Central memory CD4-positive, alpha-beta T cell (primary cell): ENCODE data around the gene SCRN1.

ENCODE experiments used
- DNase-seq: peaks from one replicate; pipeline ENCODE4 v3.0.0; 2022

Gene SCRN1

DNA sequence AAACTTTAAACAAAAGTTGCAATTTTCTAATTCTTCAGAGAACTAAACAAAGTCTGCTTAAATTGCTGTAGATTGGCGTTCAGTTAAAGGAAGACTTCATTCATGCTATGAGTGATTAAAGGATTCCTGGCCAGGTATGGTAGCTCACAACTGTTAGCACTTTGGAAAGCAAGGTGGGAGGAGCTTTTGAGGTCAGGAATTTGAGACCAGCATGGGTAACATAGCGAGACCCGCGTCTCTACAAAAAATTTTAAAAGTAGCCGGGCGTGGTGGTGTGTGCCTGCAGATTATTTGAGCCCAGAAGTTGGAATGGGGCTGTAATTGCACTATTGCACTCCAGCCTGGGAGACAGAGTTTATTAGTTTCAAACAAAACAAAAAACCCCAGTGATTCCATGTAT is 13.5 kb upstream of the SCRN1 start:
- DNase-seq: no peak

DNA sequence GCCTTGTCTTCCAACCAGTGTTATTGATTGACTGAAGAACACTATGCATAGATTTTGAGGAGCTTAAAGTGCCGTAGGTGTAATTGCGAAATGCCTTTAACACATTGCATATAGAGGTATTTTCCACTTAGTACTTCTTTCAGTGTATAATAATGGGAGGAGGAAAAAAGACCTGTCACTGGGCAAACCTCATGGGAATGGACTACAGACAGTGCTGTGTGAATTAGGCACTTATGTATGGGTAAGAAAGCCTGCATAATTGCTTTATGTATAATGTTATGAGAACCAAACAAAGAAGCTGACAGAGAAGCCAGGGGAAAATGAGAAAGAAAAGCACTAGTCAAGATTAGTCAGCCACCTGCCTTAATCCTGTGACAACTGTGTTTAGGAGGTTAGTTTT is 12.4 kb upstream of the SCRN1 start:
- no peak for DNase-seq

DNA sequence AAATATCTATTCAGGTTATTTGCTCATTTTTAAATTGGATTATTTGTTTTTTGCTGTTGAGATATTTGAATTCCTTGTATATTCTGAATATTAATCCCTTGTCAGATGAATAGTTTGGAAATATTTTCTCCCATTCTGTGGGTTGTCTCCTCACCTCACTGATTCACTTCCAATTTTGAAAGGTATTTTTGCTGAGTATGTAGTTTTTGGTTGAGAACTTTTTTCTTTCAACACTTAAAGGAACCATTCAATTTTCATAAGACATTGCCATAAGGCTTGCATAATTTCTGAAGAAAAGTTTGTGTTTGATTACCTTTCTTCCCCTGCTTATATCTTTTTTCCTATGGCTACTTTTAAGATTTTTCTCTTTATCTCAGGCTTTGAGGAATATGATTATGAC is 8.9 kb upstream of the SCRN1 start:
- no peak for DNase-seq

DNA sequence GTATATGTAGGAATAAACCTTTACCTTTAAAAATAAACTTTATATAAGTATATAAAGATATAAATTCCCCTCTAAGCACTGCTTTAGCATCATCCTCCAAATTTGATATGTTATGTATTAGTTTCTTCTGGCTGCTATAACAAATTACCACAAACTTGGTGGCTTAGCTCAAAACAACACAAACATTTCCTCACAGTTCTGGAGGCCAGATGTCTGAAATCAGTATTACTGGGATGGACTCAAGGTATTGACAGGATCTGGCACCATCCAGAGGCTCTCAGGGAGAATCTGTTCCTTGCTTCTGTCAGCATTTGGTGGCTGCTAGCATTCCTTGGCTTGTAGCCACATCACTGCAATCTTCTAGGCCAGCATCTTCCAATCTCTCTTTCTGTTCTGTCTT is 6.7 kb upstream of the SCRN1 start:
- DNase-seq: no peak

DNA sequence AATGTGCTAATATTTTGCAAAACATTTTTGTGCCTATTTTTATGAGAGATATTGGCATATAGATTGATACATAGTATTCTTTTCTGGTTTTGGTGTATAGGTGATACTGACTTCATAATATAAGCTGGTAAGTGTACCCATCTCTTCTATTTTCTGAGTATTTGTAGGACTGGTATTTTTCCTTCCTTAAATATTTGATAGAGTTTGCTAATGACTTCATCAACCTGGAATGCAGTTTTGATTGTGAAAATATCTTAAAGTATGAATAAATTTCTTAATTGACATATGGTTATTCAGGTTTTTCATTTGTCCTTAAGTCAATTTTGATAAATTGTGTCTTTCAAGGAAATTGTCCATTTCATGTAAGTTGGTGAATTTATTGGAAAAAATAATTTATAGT is 6.1 kb upstream of the SCRN1 start:
- DNase-seq: no peak

DNA sequence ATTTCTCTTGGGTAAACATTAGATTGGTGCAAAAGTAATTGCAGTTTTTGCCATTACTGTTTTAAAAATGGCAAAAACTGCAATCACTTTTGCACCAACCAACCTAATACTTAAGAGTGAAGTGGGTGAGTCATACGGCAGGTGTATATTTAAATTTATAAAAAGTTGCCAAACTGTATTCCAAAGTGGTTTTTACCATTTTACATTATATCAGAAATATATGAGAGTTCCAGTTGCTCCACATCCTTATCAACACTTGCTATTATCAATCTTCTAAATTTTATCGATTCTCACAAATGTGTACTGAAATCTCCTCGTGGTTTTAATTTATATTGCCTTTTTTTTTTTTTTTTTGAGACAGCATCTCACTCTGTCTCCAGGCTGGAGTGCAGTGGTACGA is 3.5 kb upstream of the SCRN1 start:
- DNase-seq: no peak

DNA sequence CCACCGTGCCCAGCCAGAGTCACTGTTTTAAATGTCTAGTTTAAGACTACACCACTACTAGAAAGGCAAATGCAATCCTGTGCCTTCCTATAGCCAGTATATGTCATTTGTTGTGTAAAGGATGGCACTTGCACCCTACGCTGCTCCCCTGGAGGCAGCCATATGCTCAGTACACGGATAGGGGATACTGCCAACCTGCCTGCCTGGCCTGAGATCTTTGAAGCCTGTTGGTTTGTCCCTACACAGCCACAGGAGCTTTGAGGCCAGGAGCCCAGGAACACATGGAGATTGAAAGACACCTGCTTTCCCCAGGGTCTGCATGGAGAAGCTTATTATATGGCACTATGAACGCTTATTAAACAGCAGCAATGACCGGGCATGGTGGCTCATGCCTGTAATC is 2.3 kb upstream of the SCRN1 start:
- DNase-seq: no peak

DNA sequence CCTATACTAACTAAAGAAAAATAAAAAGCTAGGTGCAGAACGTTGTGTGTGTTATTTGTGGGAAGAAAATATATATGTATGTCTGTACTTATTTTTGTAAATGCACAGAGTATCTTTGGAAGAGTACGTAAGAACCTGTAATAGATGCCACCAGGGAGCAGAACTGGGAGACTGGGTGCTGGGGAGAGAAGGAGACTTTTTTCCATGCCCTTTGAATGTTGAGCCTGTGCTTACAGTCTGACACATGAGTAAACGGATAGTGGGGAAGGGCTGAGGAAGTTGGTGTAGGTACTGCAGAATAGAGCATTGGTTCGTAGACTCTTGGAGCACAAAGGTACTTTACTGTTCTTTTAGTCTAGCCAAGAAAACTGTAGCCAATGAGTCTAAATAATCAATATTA is 1.3 kb upstream of the SCRN1 start:
- no peak for DNase-seq

DNA sequence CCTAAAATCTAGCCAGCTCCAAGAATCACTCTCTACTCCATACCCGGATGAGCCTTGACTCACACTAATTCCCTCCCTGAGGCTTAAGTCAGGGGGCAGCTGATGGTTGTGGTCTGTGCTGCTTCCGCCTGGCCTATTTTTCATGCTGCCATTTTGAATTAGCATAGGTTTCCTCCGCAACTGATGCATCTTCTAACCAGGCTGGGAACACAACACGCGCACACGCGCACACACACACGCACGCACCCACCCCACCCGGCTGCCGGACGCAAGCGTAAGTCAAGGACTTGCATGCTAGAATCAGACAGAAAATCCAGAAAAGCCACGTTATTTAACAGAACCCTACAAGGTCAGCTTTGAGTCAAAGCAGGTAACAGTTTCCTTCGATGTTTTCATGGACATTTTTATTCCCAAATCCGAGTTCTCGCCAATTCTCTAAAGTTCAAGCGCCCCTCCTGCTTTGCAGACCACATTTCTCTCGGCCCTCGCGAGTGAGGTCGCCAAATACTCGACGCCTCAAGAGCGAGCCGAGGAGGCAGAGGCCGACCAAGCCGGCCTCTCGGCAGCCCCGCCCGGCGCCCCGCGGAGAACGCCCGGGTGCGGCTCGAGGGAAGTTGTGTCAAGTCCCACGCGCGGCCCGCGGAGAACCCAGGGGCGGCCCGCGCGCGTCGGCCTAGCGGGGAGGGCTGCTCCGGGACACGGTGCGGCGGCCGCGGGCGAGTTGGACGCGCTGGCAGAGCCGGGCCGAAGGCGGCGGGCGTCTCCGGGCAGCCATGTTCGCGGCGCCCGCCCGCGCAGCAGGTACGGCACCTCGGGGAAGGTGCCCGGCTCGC is 961 bp downstream of the SCRN1 start:
- no peak for DNase-seq

DNA sequence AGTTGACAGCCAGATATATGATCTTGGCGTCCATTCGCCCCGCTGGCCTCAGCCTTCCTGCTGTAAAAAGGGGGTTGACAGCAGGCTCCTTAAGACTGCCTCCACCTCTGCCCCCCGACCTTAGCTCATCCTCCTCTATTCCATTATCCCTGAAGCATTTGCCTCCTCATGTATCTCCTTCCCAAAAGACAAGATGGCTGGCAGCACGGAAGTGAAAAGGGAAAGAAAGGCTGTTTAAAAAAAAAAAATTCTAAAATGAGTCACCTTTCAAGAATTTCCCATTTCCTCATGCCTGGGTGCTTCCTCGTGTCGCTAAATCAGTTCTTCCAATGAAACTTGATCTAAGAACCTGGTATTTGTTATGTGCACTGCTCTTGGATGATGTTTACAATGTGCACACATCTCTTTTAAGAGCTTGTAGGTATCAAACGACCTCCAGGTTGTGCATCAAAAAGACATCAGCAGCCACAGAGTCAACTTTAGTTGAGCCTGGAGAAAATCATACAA is 1.7 kb downstream of the SCRN1 start:
- DNase-seq: no peak

DNA sequence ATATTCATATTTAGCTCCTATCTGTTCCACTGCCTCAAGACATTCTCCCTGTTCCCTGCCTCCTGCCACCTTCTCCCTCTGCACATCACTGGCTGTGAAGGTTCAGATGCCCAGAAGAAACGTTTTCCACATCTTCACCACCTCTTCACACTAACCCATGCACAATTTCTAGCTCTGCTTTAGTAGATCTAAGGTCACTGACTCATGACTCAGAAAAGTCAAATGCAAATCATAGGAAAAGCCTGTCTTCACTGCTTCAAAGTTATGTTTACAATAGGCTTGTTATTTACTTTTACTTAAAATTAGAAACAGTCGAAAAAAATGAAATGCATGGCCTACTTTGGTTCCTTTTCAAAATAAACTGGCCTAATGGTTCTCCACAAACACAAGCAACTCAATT is 2.5 kb downstream of the SCRN1 start:
- DNase-seq: no peak

DNA sequence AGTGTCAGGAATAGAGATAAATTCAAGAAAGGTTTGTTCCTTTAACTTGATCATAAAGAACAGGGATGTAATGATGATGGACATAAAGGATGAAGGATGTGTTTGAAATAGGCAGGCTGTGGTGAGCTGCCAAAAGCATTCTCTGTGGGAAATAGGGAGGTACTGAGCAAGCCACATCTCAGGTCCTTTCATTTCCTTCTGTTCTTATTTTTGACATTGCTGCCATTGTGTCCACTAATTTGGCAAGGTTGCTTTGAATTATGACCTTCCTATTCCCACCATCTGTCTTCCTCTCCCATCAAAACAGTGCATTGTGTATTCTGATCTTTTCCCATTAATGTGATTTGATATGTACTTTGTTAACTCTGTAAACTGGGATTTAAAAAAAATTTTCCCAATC is 9.4 kb downstream of the SCRN1 start:
- DNase-seq: no peak

DNA sequence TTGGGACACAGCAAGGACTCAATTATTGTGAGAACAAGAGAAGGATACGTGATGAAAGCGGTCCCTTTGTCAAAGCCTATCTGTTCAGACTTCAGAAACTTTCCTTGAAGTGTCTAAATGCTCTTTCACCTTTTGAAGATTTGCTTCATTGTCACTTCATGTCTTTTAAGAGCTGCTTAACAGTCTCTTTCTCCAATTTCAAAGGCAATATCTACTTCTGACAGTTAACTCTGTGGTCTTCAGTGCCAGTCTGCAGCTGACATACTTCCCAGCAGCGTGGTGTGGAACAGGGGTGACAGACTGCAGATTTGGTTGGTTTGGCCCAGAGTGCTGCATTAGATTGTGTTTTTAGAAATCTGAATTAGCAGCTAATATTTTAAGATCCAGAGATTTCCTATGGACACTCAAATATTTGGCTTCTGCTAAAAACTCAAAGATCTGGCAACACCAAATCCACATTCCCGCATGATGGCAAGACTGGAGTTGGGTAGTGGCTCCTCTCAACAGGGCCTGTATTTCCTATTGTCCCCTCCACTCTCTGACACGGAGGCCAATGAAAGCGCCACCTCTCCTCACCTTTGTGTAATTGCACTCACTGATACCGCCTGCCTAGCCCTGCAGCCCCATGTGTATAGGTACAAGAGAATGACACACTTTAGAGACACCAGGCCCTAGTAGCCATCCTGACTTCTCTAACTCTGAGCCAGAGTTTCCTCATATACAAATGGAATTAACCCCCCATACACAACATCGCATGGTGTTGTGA is 11.5 kb downstream of the SCRN1 start:
- no peak for DNase-seq

DNA sequence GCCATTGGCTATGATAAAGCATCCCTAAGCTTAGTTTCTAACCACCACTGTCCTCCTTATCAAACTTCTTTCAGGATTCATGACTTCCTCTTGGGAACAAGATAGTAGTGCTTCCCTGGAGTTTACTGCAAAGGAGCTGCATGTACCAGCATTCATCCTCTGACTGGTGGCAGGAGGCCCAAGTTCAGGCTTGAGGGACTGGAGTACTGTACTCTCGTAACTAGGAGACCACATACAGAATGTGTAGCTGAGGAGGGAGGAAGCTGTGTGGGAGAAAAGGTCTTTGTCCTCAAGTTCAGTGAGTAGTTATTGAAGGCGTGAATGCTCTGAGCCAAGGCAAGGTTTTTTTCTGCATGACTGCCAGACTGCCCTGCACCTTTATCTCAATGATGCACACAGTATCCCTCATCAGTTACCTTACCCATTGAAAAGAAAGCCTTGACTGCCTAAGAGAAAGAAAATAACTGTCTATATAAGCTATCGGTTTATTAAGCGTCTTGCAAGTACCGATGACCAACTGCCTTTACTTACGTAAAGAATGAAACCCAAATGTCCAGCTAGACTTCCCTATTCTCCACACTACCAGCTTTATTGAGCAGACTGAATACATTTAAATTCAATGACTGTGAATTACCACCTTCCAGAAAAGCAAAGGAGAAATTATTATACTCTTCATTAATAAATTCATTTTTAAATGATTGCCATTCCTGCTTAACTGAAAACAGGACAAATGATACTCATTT is 12.8 kb downstream of the SCRN1 start:
- no peak for DNase-seq

DNA sequence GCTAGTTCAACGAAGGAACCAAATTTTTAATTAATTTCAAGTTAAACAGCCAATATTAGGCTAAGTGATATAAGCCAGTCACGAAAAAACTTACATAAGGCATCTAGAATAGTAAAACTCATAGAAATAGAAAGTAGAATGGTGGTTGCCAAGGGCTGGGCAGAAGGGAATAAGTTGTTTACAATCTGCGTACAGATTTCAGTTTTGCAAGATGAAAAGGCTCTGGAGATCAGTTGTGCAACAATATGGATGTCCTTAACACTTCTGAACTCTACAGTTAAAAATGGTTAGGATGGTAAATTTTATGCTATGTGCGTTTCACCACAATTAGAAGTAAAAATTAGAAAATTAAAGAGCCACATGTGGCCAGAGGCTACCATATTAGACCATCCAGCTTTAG is 13.3 kb downstream of the SCRN1 start:
- no peak for DNase-seq

DNA sequence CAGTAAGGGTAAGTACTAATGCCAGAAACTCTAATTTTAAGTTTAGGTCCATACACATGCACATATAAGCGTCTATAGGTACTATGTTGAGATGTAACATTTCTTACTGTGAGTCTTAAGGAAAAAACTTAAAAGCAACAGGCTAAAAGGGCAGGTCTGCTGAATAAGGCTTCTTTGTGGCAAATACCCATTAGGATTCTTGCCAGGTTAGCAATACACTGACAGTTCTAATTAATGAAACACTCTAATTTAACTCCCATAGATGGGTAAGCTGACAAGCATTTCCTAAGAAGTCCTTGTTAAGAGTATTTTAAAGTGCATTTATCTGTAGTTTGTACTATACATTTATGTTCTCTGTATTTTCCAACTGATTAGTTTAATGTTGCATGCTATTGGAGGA is 14.0 kb downstream of the SCRN1 start:
- DNase-seq: no peak

DNA sequence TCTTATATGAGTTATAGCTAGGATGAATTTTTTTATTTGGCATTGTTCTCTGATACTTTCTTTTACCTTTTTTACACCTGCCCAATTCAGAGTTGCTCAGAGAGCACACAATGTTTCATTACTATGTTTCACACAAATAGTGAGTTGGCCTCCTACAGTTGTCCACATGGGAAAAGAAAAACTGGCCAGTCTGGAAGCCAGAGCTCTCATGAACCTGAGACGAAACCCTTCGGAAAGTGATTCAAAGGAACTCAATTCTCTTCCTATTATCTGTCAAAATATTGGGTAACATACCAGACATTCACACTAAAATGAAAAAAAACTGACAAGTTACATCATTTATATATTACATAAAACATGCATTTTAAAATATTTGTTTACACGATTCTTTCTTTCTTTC is 15.3 kb downstream of the SCRN1 start:
- no peak for DNase-seq

DNA sequence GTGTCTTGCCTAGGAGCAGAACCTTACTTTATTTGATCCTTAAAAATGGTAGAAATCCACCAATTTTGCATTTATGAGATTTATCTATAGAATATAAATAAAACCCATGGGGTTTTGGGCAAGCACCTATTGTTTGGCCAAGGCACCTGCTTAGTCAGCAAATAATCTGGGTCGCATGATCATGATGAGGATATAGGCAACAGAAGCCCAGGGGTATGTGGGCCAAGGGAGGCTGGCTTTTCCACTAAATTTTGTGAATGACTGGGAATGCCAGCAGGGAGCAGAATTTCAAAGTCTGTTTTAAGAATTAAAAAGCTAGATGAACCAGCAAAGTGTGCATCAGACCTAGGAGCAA is 17.3 kb downstream of the SCRN1 start:
- DNase-seq: no peak

DNA sequence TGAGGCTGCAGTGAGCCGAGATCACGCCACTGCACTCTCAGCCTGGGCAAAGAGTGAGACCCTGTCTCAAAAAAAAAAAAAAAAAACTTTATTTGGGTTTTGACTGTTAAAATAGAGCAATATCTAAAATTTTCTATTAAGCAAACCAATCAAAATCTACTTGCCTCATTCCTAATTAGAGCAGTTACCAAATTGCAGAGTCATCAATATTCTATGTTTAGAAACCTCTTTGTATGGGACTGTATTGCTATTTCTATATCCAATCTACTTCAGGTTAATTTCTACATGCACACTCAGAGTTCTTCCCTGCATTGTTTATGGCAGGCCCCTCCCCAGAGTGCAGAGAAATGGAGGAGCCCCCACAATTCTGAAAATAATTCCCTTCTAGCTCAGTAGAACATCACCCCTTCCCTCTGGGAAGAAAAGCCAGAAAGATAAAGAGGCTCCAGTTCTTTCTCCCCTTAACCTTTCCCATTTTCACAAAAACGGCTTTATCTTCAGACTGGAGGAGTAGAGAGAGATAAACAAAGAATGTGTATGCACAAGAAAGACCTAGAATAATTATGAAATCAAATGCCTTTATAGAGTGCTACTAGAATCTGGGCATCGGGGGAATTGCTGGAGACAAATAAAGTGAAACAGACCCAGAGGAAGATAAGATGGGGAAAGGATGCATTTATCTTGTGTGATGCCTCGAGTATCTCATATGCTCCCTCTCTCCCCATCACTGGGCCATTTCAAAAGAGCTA is 17.9 kb downstream of the SCRN1 start:
- DNase-seq: no peak

DNA sequence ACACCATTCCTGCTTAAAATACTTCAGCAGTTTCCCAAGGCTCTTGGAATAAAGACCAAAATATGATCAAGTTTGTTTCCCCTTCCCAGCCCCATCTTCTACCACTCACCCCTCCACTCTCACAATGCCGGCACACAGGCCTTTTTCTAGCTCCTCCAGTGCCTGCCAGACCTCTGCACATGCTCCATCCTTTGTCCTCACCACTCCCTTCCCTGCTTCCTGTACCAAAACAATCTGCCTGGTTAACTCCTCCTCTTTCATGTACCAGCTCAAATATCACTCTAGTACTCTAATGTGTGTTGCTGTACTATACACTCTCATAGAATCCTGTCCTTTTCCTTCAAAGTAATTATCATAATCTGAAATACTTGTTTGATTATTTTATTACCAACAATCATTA is 19.4 kb downstream of the SCRN1 start:
- no peak for DNase-seq

DNA sequence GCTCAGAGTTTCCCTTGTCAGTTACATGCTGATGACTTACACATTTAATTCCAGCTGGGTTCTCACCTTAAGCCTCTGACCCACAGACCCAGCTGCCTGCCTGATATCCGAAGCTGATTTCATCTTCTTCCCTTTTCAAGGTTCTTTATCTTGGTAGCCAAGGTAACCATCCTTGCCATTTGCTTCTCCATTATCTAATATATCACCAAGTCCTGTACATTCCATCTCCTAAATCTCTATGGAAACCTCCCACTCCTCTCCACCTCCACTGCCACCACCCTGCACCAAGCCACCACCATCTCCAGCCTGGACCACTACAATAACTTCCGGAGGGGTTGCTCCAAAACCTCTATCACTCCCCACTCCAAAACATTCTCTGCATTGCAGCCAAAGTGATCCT is 19.9 kb downstream of the SCRN1 start:
- no peak for DNase-seq

DNA sequence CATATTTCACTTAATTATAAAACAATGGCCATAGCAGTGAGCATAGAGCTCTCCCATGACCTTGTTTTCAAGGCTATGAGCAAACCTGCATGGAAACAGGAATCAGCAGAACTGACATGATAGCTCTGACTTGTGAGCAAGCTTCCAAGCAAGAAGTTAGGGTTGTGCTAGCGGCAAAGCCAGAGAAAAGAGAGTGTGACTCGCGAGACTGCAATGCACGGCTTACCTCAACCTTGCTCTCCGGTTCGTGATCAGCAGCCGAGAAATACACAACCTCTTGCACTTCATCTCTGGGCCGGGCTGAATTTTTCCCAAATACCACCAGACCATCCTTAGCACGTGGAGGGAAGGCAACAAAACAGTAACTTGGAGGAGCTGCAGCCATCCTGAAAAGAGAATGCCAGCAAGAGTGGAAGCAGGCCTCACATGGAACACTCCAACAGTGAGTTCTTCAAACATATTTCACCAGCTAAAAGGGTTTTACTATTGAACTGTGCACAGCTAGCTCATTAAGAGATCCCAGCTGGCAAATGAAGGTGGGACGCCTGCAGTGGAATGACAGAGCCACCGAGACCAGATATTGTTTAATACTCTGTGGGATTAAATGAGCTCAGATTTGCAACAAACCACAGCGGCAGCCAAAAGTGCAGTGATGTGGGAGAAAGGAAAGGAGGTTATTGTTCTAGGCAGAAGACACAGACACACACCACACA is 20.8 kb downstream of the SCRN1 start:
- DNase-seq: no peak
